ENCODE measurements around the gene THRA. TPM values are rescaled to one million over a fixed set of nuclear protein-coding genes. Genes with fewer than 3 reads are reported as not detected.

THRA gene
- total and polyA plus RNA-seq, 2 donors (not counting 3 experiments of a cell fraction or from before 2014, with no cell fraction given) = 17.4 to 29.6 TPM

DNA sequence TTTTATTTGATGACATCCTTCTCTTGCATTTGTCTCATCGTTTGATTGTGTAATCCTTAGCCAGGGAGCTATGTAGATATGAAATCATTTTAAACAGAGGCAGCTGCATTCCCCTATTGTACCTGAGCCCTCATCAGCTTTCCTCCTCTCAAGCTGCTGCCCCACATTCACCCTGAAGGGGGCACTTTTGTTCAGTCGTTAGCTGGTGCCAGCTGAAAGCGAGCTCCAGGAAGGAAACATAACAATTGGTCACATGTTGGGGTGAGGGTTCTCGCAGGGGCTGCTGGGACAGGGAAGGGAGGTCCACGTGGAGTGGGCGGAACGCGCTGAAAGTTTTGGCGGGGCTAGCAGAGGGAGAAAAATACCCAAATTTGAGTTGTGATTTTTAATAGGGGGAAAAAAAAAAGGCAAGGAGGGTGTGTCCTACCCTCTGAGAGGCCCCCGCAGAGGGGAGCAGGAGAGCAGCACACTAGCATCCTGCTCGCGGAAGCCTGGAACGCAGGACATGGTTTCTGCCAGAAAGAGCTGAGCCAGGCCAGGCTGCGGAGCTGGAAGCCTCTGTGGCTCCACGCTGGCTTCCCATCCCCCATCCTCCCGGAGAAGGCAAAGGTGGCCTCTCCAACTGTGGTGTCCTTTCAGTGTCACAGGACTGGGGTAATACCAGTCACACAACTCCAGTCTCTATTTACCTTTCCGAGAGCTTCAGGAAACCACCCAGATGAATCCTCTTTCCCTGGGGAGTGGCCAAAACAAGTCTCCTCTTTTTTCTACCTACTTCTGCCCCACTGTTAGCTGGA lies 50.5 kb downstream of the THRA start:
- Histone ChIP-seq H3K27ac (ENCODE audit: insufficient read depth, low read depth, low read length) (peak overlapping the region; percentile 76), H3K9me3 (replicated peaks; ENCODE audit: control insufficient read depth, insufficient read depth, low read length) (no peaks in the 10 kb centered on the region), H3K36me3 (ENCODE audit: control insufficient read depth in 2 of 2, extremely low read depth in 1 of 2, insufficient read depth in 2 of 2, low read length in 2 of 2) (no peaks in the 10 kb centered on the region), H3K9me1 (replicated peaks; ENCODE audit: control insufficient read depth, extremely low read depth, insufficient read depth, low read length) (no peaks in the 10 kb centered on the region), H2AFZ (ENCODE audit: low read depth, low read length) (peak overlapping the region; percentile 51), H3K4me2 (ENCODE audit: insufficient read depth, low read length) (peak overlapping the region; percentile 83), H3K4me3 (replicated peaks in 1 of 3; ENCODE audit: insufficient read depth in 1 of 3, low read depth in 1 of 3, low read length in 3 of 3) (peak overlapping the region in 2 of 3 experiments; percentile 23 to 43), H4K20me1 (replicated peaks; ENCODE audit: control insufficient read depth, extremely low read depth, insufficient read depth, low read length) (no peaks in the 10 kb centered on the region), H3K9ac (replicated peaks; ENCODE audit: extremely low read depth, insufficient read depth, low read length) (peak overlapping the region; percentile 74), H3K27me3 (ENCODE audit: control insufficient read depth in 2 of 2, insufficient read depth in 2 of 2, low read length in 2 of 2) (no peaks in the 10 kb centered on the region), H3K4me1 (ENCODE audit: control insufficient read depth, extremely low read depth, insufficient read depth, low read length) (peaks cover 52% of the 10 kb centered on the region), H3K79me2 (ENCODE audit: control insufficient read depth, insufficient read depth, low read length) (no peaks in the 10 kb centered on the region)
- DNase-seq (ENCODE audit: low read depth, low spot score) (peak; percentile 94), FAIRE-seq (peak; percentile 96)
- CTCF ChIA-PET = interaction anchor here (0.7 to 5.8 kb wide), 41 partner anchors 10 to 180 kb away, joined by 3 to 138 read pairs (median 7); partner anchors contain the start of genes CASC3, CSF3, MED24 and MSL1
- intact Hi-C loops (cut with micrococcal nuclease) (loop anchor here (1.0 kb wide), 4 partner anchors 8 to 177 kb away; partner anchors contain the start of gene MSL1), dilution Hi-C loops (cut with MboI; ENCODE audit: extremely low pct_ligation_motif_present, low sequenced_read_pairs) (no loop called here)
- POLR2A ChIA-PET = interaction anchor here (0.6 to 4.3 kb wide), 9 partner anchors 9 to 82 kb away, joined by 3 to 56 read pairs (median 3); partner anchors contain the start of genes CASC3, MSL1 and NR1D1
- TSS peak; percentile 82 for BruUV-seq (replicated peaks)
- TF ChIP-seq POLR2A (IDR thresholded peaks at IDR 0.05; ENCODE audit: low read depth, low read length) = no peak
- TF ChIP-seq, protein P1, sequence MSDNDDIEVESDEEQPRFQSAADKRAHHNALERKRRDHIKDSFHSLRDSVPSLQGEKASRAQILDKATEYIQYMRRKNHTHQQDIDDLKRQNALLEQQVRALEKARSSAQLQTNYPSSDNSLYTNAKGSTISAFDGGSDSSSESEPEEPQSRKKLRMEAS (IDR thresholded peaks at IDR 0.05; ENCODE audit: insufficient read depth, insufficient read length) = peak; percentile 99
- peak; percentile 98 for TF ChIP-seq MYC (IDR thresholded peaks at IDR 0.05; ENCODE audit: low read depth, low read length)
- TF ChIP-seq POLR2AphosphoS5 (IDR thresholded peaks at IDR 0.05; ENCODE audit: insufficient read depth, low read depth, low read length) = peak; percentile 66
- TF ChIP-seq, protein P2, sequence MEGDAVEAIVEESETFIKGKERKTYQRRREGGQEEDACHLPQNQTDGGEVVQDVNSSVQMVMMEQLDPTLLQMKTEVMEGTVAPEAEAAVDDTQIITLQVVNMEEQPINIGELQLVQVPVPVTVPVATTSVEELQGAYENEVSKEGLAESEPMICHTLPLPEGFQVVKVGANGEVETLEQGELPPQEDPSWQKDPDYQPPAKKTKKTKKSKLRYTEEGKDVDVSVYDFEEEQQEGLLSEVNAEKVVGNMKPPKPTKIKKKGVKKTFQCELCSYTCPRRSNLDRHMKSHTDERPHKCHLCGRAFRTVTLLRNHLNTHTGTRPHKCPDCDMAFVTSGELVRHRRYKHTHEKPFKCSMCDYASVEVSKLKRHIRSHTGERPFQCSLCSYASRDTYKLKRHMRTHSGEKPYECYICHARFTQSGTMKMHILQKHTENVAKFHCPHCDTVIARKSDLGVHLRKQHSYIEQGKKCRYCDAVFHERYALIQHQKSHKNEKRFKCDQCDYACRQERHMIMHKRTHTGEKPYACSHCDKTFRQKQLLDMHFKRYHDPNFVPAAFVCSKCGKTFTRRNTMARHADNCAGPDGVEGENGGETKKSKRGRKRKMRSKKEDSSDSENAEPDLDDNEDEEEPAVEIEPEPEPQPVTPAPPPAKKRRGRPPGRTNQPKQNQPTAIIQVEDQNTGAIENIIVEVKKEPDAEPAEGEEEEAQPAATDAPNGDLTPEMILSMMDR (IDR thresholded peaks at IDR 0.05; ENCODE audit: extremely low read depth in 1 of 2, insufficient read depth in 1 of 2, low read depth in 1 of 2, low read length in 2 of 2) = peak; percentile 47 to 86

Measured in endothelial cell of umbilical vein (primary cell).